ENCODE data around the gene POGZ. TPM values are rescaled to one million over a fixed set of nuclear protein-coding genes. Genes with fewer than 3 reads are reported as not detected.
"Not testable (repeated sequence)": the region's sequence is repeated elsewhere in the genome, so short reads cannot be mapped to it uniquely, and the experiment has no call there.

The POGZ gene
- total RNA-seq, 1 donor from 2014 or later = 105 TPM

GRCh38 chr1:151455231-151455630 lies 4.1 kb downstream of the POGZ start:
- peak overlapping the region; percentile 92 for H3K27ac Mint-ChIP-seq (ENCODE audit: unreplicated experiment)
- TF ChIP-seq CTCF (IDR thresholded peaks at IDR 0.05) = no peak

GRCh38 chr1:151447696-151448095 lies 11.6 kb downstream of the POGZ start:
- Mint-ChIP-seq H3K27me3 (ENCODE audit: unreplicated experiment) (no peaks in the 10 kb centered on the region), H3K4me1 (ENCODE audit: unreplicated experiment) (peaks cover 26% of the 10 kb centered on the region), H3K9me3 (ENCODE audit: unreplicated experiment) (no peaks in the 10 kb centered on the region), H3K27ac (ENCODE audit: unreplicated experiment) (no peak overlapping the region), H3K4me3 (ENCODE audit: unreplicated experiment) (no peak overlapping the region), H3K36me3 (ENCODE audit: unreplicated experiment) (peaks cover 7% of the 10 kb centered on the region)
- TF ChIP-seq CTCF (IDR thresholded peaks at IDR 0.05) = no peak
- no peak for DNase-seq (ENCODE audit: extremely low spot score, unreplicated experiment)

More at GRCh38 chr1:151455231-151455630, 4.1 kb downstream of the POGZ start:
- Mint-ChIP-seq H3K9me3 (ENCODE audit: unreplicated experiment) (no peaks in the 10 kb centered on the region), H3K4me1 (ENCODE audit: unreplicated experiment) (peaks cover 46% of the 10 kb centered on the region), H3K27me3 (ENCODE audit: unreplicated experiment) (no peaks in the 10 kb centered on the region), H3K4me3 (ENCODE audit: unreplicated experiment) (no peak overlapping the region), H3K36me3 (ENCODE audit: unreplicated experiment) (peaks cover 3% of the 10 kb centered on the region)
- no peak for DNase-seq (ENCODE audit: extremely low spot score, unreplicated experiment)

GRCh38 chr1:151444783-151445177 lies 14.5 kb downstream of the POGZ start:
- DNase-seq (ENCODE audit: extremely low spot score, unreplicated experiment) = no peak
- TF ChIP-seq CTCF (IDR thresholded peaks at IDR 0.05) = no peak
- Mint-ChIP-seq H3K36me3 (ENCODE audit: unreplicated experiment) (peaks cover 5% of the 10 kb centered on the region), H3K27ac (ENCODE audit: unreplicated experiment) (peak overlapping the region; percentile 68), H3K4me1 (ENCODE audit: unreplicated experiment) (peaks cover 31% of the 10 kb centered on the region), H3K4me3 (ENCODE audit: unreplicated experiment) (no peak overlapping the region), H3K9me3 (ENCODE audit: unreplicated experiment) (no peaks in the 10 kb centered on the region), H3K27me3 (ENCODE audit: unreplicated experiment) (no peaks in the 10 kb centered on the region)

GRCh38 chr1:151443846-151444782 lies 15.2 kb downstream of the POGZ start:
- Mint-ChIP-seq H3K27me3 (ENCODE audit: unreplicated experiment) (no peaks in the 10 kb centered on the region), H3K36me3 (ENCODE audit: unreplicated experiment) (peaks cover 3% of the 10 kb centered on the region), H3K27ac (ENCODE audit: unreplicated experiment) (peak overlapping the region; percentile 68), H3K4me3 (ENCODE audit: unreplicated experiment) (no peak overlapping the region), H3K9me3 (ENCODE audit: unreplicated experiment) (no peaks in the 10 kb centered on the region), H3K4me1 (ENCODE audit: unreplicated experiment) (peaks cover 31% of the 10 kb centered on the region)
- no peak for DNase-seq (ENCODE audit: extremely low spot score, unreplicated experiment)
- peak; percentile 83 for TF ChIP-seq CTCF (IDR thresholded peaks at IDR 0.05)

- not testable (repeated sequence) for H3K4me3 Mint-ChIP-seq (ENCODE audit: unreplicated experiment); H3K9me3 Mint-ChIP-seq (ENCODE audit: unreplicated experiment); H3K27ac Mint-ChIP-seq (ENCODE audit: unreplicated experiment); H3K27me3 Mint-ChIP-seq (ENCODE audit: unreplicated experiment); DNase-seq (ENCODE audit: extremely low spot score, unreplicated experiment); H3K36me3 Mint-ChIP-seq (ENCODE audit: unreplicated experiment)
- H3K4me1 Mint-ChIP-seq (ENCODE audit: unreplicated experiment) = peaks cover 14% of the 10 kb centered on the region
These were observed 21.9 kb downstream of the POGZ start for GRCh38 chr1:151437396-151437795.

All from osteocyte (in vitro differentiated cells).